GM19193 (cell line): Measurements from ENCODE around the gene HOXC4.

ENCODE experiments used
- POLR2A ChIP-seq: IDR thresholded peaks from 4 replicates; pipeline ENCODE4 v1.6.1; 2011; ENCODE audit not compliant: insufficient read depth, insufficient read length; ENCODE audit errors: extremely low read depth

The HOXC4 gene

DNA sequence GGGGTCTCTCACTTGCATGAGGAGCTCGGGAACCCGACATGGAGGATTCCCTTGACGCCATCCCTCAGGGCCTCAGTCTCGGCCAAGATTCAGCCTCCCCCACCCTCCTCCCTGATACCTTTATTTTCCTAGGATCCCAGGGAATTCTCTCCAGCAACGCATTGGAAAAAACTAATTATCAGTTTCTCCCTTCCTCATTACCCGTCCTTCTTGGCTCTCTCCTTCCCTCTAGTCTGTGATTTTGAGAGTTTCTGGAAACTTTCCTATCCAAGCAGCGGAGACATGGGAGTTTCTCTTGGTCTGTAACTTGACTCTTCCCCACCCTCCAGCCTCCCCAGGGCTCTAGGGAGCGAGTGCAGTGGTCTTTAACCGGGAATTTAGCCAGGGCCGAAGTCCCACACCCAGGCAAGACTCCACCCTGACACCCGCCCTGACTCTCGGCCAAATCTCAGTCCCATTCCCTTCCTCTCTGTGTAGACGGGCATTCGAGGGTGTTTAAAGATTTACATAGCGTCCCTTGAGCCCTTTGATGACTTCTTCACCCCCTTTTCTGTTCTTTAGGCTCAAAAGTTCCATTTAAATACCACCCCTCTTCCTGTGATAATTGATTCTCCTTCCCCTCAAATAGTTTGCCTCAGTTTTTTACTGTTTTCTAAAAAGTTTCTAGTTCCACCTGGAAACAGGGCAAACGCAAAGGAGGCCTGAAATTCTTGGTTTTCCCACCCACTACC is 14.1 kb upstream of the HOXC4 start:
- no peak for TF ChIP-seq POLR2A

- no peak for TF ChIP-seq POLR2A
Measured at GRCh38 chr12:54040148-54040494, 13.5 kb upstream of the HOXC4 start.

DNA sequence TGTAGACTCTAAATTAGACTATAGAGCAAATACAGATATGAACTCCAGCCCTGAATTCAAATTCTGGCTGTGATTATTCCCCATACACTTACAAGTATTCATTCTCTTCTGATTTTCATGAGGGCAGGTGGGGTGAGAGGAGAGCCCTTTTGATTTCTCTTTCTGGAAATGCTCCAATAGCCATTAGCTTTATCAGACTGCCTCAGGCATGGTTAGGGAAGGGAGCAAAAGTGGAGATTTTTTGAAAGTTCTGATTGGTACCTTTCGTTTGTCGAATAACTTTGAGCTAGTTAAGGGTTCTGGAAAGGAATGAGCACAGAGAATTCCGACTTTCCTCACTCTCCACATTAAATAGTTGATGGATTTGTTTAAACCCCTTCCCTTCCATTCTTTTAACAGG is 13.0 kb upstream of the HOXC4 start:
- TF ChIP-seq POLR2A = no peak

DNA sequence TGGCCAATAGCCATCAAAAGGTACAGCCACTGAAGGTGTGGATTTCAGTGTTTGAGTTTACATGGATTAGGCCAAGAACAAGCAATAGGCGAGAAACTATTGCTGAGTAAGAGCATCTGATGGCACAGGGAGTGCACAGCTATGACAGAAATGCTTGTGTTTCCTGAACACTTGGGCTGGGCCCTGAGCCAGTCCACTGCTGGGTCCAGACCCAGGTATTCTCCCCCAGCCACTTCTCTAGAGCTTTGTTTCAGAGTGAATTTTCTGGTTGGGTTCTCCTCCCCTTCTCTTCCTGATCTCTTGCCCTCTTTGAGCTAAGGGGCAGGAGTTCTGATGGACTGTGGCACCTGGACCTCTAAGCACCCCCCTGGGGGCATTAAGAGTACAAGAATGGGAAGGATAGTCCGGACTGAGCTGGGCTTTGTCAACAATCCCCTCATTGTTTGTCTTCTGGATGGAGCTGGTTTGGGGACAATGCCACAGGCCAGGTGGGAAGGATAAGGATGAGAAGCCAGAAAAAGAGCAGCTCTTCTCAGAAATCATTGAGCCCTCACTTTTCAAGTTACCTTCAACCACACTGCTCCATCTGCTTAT is 12.4 kb upstream of the HOXC4 start:
- TF ChIP-seq POLR2A = no peak

- TF ChIP-seq POLR2A = no peak
Measured at GRCh38 chr12:54042970-54043853, 10.4 kb upstream of the HOXC4 start.

DNA sequence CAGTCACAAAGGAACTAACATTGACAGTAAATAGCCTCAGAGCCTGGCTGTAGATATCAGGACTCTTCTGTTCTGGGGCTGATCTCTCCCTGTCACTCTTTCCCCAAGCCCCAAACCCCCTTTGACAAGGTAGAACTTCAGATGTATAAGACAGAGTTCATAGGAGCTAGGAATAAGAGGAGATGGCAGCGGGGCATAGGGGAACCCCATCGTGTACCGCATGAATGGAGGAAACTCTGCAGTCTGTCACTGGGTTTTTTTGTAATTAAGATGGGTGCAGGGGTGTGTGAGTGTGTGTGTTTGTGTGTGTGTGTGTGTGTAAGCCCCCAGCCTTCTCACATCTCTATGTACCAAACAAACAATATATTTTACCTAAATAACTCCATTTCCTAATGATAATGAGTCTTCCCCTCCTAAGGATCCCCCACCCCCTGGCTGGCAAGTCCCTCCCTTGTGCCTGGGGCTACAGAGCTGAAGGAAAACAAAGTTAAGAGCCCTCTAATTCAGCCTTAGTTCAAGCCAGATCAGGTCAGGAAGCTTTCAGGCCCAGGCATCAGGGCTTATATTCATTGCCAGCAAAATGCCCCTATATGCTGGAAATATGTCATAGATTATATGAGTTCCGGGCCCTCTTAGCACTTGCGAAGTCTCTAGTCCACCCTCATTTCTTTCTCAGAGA is 9.1 kb upstream of the HOXC4 start:
- no peak for TF ChIP-seq POLR2A

GRCh38 chr12:54045401-54045800 is 8.2 kb upstream of the HOXC4 start:
- no peak for TF ChIP-seq POLR2A

DNA sequence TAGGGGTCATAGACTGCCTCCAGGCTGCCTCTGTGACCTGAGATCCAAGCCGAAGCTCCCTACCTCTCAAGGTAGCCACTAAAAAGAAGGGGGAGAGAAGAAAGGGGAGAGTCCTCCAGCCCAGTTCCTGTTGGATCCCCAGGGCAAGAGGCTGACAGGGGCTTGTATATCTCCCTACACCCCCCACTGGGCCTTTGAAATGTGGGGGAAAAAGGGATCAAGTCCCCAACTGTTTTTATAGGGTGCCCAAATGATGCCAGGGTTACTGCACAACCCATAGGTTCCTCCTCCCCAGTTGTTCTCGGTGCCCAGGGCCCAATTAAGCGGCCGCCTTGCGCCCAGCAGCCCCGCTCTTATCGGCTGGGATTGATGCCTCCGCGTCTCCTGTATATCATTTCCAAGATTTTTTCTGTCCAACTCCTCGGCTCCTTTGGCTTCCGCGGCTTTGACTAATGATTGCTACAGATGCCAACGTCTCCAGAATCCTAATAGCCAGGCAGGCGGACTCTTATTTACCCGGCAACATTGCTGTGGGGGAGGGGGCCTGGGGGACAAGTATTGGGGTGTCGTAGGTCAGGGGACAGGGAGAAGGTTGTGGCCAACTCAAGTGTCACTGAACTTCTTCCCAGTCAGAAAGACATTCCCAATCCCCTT is 7.6 kb upstream of the HOXC4 start:
- no peak for TF ChIP-seq POLR2A

GRCh38 chr12:54046809-54047159 is 6.9 kb upstream of the HOXC4 start:
- TF ChIP-seq POLR2A = no peak

DNA sequence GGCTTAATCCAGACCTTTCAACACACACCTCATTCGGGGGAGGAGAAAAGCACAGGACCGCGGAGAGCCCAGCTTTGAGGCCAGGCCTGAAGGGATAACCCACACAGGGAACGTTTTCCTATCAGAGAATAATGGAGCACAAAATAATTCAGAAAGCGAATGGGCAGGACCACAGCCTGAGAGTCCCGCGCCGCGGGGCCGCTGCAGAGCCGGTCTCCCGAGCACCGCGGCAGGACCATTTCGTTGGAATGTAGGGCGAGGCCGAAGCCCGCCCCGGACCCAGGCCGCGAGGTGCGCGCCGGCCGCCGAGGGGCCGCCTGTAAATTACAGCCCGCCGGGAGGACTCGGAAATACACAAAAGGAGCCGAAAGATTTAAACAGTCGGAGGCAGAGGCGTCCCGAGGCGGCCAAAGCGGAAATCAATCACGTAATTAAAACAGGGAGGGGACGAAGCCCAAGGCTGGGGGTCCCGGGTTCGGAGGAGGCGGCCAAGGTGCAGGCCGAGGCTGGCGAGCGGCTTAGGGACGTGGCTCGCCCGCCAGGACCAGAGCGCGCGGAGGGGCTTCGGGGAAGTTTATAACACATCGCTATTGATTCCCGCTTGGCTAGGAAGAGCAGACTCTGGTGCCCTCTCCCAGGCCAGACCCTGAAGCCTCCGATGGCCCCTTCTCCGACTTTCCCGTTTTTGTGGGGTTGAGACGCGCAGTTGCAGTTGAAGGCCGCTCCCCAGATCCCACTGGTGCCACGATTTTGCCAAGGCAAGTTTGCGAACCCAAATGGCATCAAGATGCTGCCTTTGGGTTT is 6.3 kb upstream of the HOXC4 start:
- TF ChIP-seq POLR2A = no peak

DNA sequence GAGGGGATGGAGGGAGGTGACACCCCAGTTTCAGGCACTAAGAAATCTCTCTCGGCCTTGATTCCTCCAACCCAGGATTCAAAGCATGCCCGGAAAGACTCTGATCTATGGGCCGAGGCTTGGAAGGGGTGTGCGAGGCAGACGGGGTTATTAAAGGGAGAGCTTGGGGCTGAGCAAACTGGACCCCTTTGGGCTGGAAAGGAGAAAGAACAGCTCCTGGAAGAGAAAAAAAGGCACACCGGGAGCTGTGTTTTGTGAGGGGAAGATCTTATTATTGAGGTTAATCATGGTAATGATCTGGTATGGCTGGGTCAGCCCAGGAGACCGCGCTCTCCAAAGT is 5.7 kb upstream of the HOXC4 start:
- TF ChIP-seq POLR2A = no peak

DNA sequence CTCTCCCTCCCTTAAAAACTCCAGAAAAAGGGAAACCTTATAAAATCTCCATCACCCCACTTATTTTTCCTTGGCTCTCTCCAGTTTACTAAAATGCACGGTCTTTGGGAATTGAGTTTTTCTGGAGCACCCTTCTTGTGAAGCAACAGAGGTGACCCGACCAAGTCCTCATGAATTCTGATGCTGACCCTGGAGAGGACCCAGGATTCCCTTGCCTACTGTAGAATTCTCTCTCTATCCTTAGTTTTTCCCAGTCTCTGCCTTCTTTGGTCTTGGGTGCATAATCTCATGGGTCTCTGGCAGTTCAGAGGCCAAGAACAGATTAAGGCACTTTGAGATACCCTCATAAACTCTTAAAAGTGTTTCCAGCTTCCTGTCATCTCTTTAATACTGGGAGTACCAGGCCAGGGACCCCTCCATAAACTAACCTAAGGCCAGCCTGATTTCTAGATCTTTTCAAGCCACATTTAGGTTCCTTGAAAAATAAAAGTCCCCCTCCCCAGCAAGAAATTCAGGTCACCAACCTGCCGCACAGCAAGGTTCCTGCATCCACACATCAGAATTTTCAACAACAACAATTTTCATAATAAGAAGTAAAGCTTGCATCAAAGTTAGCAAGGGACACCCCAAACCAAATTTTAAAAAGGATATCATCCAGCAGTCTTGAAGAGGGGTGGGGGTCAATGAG is 5.1 kb upstream of the HOXC4 start:
- TF ChIP-seq POLR2A = no peak

- TF ChIP-seq POLR2A = no peak
Measured at GRCh38 chr12:54049108-54049507, 4.5 kb upstream of the HOXC4 start.

- no peak for TF ChIP-seq POLR2A
Measured at GRCh38 chr12:54050482-54050810, 3.2 kb upstream of the HOXC4 start.

DNA sequence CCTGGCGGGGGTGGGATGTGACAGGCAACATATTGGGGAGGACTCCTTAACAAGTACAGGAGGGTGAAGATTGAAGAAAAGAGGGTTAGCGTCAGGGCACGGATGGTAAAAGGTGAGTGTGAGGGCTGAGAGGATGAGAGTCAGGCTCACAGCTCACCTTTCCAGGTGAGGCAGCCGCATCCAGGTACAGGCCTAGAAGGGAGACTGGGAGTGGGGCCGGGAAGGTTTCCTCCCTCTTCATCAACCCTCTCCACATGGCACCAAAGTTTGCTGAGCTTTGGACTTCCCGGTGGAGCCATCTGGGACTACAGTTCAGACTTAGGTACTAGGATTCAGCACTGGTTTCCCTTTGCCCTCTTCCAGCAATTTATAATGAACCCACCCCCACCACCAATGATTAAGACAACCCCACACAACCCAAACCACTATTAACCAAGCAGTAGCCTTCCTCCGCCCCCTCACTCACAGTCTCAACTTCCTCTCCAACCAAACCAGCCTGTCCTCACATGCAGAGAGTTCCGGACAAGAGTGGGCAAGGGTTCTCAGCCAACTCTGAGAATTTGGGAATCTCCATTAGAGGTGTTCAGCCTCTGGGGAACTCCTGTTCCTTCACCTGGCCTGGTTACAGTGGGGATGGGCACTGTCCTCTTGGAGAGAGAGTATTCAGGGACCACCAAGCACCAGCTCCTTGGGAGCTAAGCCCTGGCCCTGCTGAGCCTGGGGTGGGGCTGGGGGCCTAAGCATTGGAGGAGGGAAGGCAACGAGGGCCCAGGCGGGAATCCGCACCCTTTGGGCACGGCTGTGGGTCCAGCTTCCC is 2.4 kb upstream of the HOXC4 start:
- no peak for TF ChIP-seq POLR2A
